Vagina (tissue), 2 donors: ENCODE measurements around the gene LIG3.

Source experiments
- CTCF ChIP-seq, 3 experiments: fragments of 450-650 bp in 2 of 3; fragments of 200-600 bp in 1 of 3; sonication (generic) in 1 of 3; IDR thresholded peaks; one replicate each; pipeline ENCODE4 v1.5.1; 2017 to 2019; ENCODE audit warnings: antibody characterized with exemption in 3 of 3, mild to moderate bottlenecking in 2 of 3, moderate library complexity in 2 of 3
- POLR2A ChIP-seq, 2 donors: fragments of 450-650 bp; IDR thresholded peaks; one replicate each; pipeline ENCODE4 v1.6.1; 2017; ENCODE audit warnings: antibody characterized with exemption in 2 of 2, mild to moderate bottlenecking in 2 of 2, moderate library complexity in 2 of 2

GRCh38 chr17:34991606-34992005, 11.3 kb downstream of the LIG3 start:
- TF ChIP-seq CTCF (IDR thresholded peaks at IDR 0.05) (no peak), POLR2A (IDR thresholded peaks at IDR 0.05) (no peak)
